HCT116 (cell line): Measurements from ENCODE around the gene MPP1. TPM values are rescaled to one million over a fixed set of nuclear protein-coding genes. Genes with fewer than 3 reads are reported as not detected.

Source experiments
- ATAC-seq: fragments of 200-7000 bp; cut with Tn5 transposase; 2 replicates; pipeline ENCODE4 v1.9.1; 2020; ENCODE audit warnings: mild to moderate bottlenecking, moderate library complexity
- BruUV-seq: library from RNA; stranded (reverse); fragments of 400-500 nt; replicated peaks from 2 replicates; lab custom pipeline; 2021; lab: Mats Ljungman, UMichigan
- CTCF ChIA-PET: fragments of 300-600 bp; sonication (Branson Sonifier 250); formaldehyde crosslinking; loops from one replicate; lab custom pipeline; 2021; ENCODE audit warnings: antibody characterized with exemption; lab: Charles Lee
- POLR2A ChIA-PET: fragments of 300-600, 350-600 bp; sonication (Branson Sonifier 250); formaldehyde crosslinking; loops from one replicate; lab custom pipeline; 2021; ENCODE audit warnings: antibody characterized with exemption; lab: Charles Lee
- RAD21 ChIA-PET, 2 experiments: fragments of 300-600 bp; sonication (Branson Sonifier 250); formaldehyde crosslinking; loops; one replicate each; lab custom pipeline; 2023; ENCODE audit warnings: low total read pairs in 2 of 2; ENCODE audit not compliant: uncharacterized antibody in 2 of 2, unreplicated experiment in 2 of 2, low non-redundant PET in 1 of 2; lab: Charles Lee
- DNase-seq: peaks from one replicate; pipeline ENCODE4 v3.0.0-alpha.2; 2010; ENCODE audit warnings: low read depth, low spot score
- H2AFZ ChIP-seq: fragments of 200-600 bp; shearing (Covaris generic), sonication (generic); 2 replicates; pipeline ENCODE4 v1.6.1; 2017; ENCODE audit warnings: low read depth, mixed run types, mixed read lengths, antibody characterized with exemption, low read length; ENCODE audit not compliant: poor library complexity, severe bottlenecking
- H3K27ac ChIP-seq: 2 replicates; pipeline ENCODE4 v1.5.1; 2012; ENCODE audit warnings: low read depth, low read length
- H3K27me3 ChIP-seq: fragments of 200-600 bp; sonication (generic); 2 replicates; pipeline ENCODE4 v1.6.1; 2016; ENCODE audit warnings: mixed run types, low read length, mixed read lengths; ENCODE audit not compliant: insufficient read depth
- H3K36me3 ChIP-seq, 2 experiments: fragments of 200-500 bp in 1 of 2; fragments of 200-600 bp in 1 of 2; sonication (Bioruptor generic) in 1 of 2; sonication (generic) in 1 of 2; 2 replicates each; pipeline versions ENCODE4 v1.5.1 to v1.6.1; 2014 to 2016; ENCODE audit warnings: low read length in 2 of 2, inconsistent platforms in 1 of 2, mixed read lengths in 1 of 2, mixed run types in 1 of 2; ENCODE audit not compliant: insufficient read depth in 2 of 2, control insufficient read depth in 1 of 2
- H3K4me1 ChIP-seq, 2 experiments: fragments of 200-600 bp in 1 of 2; sonication (generic) in 1 of 2; 2 replicates each; pipeline versions ENCODE4 v1.5.1 to v1.6.1; 2012 to 2017; ENCODE audit warnings: low read length in 2 of 2, inconsistent platforms in 1 of 2, mild to moderate bottlenecking in 1 of 2, mixed read lengths in 1 of 2, mixed run types in 1 of 2, moderate library complexity in 1 of 2; ENCODE audit not compliant: insufficient read depth in 2 of 2, control insufficient read depth in 1 of 2
- H3K4me2 ChIP-seq: fragments of 200-600 bp; sonication (generic); 2 replicates; pipeline ENCODE4 v1.6.1; 2017; ENCODE audit warnings: mixed run types, low read length, mixed read lengths
- H3K4me3 ChIP-seq, 2 experiments: fragments of 200-600 bp in 1 of 2; sonication (generic) in 1 of 2; replicated peaks in 1 of 2; 2 replicates each; pipeline ENCODE4 v1.5.1; 2011 to 2016; ENCODE audit warnings: low read length in 2 of 2, control low read depth in 1 of 2, low read depth in 1 of 2, mild to moderate bottlenecking in 1 of 2, mixed read lengths in 1 of 2, mixed run types in 1 of 2
- H3K79me2 ChIP-seq: fragments of 200-600 bp; sonication (generic); 2 replicates; pipeline ENCODE4 v1.6.1; 2017; ENCODE audit warnings: mild to moderate bottlenecking, mixed run types, low read length, moderate library complexity, mixed read lengths; ENCODE audit not compliant: insufficient read depth
- H3K9ac ChIP-seq: fragments of 200-600 bp; sonication (generic); 2 replicates; pipeline ENCODE4 v1.6.1; 2016; ENCODE audit warnings: low read length, mixed read lengths
- H3K9me2 ChIP-seq: fragments of 200-600 bp; sonication (generic), shearing (Covaris generic); 2 replicates; pipeline ENCODE4 v1.6.1; 2017; ENCODE audit warnings: mixed run types, mild to moderate bottlenecking, moderate library complexity; ENCODE audit not compliant: insufficient read depth
- H3K9me3 ChIP-seq, 2 experiments: fragments of 200-500 bp in 1 of 2; fragments of 200-600 bp in 1 of 2; sonication (Bioruptor generic) in 1 of 2; sonication (generic) in 1 of 2; 2 replicates each; pipeline ENCODE4 v1.6.1; 2014 to 2017; ENCODE audit warnings: low read length in 2 of 2, mixed read lengths in 2 of 2, inconsistent platforms in 1 of 2, low read depth in 1 of 2, mild to moderate bottlenecking in 1 of 2, mixed run types in 1 of 2, moderate library complexity in 1 of 2; ENCODE audit not compliant: control insufficient read depth in 1 of 2, insufficient read depth in 1 of 2
- H4K20me1 ChIP-seq: fragments of 200-600 bp; sonication (generic), shearing (Covaris generic); 2 replicates; pipeline ENCODE4 v1.6.1; 2017; ENCODE audit warnings: mixed run types, mild to moderate bottlenecking, moderate library complexity; ENCODE audit not compliant: insufficient read depth
- CEBPB ChIP-seq: IDR thresholded peaks from 2 replicates; pipeline ENCODE4 v1.6.1; 2012; ENCODE audit warnings: low read depth
- ELF1 ChIP-seq: IDR thresholded peaks from 2 replicates; pipeline ENCODE4 v1.6.1; 2012; ENCODE audit warnings: low read depth, borderline replicate concordance
- POLR2A ChIP-seq: IDR thresholded peaks from 2 replicates; pipeline ENCODE4 v1.7.0; 2011; ENCODE audit warnings: borderline replicate concordance; ENCODE audit not compliant: insufficient read depth, insufficient read length; ENCODE audit errors: extremely low read depth
- POLR2AphosphoS5 ChIP-seq: IDR thresholded peaks from 2 replicates; pipeline ENCODE4 v1.6.1; 2011; ENCODE audit warnings: mild to moderate bottlenecking, low read depth, low read length, moderate library complexity
- SIN3A ChIP-seq: IDR thresholded peaks from 2 replicates; pipeline ENCODE4 v1.6.1; 2012; ENCODE audit warnings: low read depth
- SP1 ChIP-seq: IDR thresholded peaks from 2 replicates; pipeline ENCODE4 v1.6.1; 2012; ENCODE audit warnings: low read depth
- SRF ChIP-seq: IDR thresholded peaks from 2 replicates; pipeline ENCODE4 v1.6.1; 2012; ENCODE audit warnings: low read depth
- TCF7L2 ChIP-seq: IDR thresholded peaks from 2 replicates; pipeline ENCODE4 v1.7.0; 2011; ENCODE audit warnings: borderline replicate concordance, inconsistent platforms; ENCODE audit not compliant: insufficient read depth, insufficient read length; ENCODE audit errors: extremely low read depth
- YY1 ChIP-seq: IDR thresholded peaks from 2 replicates; pipeline ENCODE4 v1.6.1; 2011; ENCODE audit warnings: low read length, low read depth, moderate library complexity, mild to moderate bottlenecking; ENCODE audit not compliant: insufficient replicate concordance; ENCODE audit errors: extremely low read depth
- ZNF274 ChIP-seq: fragments of 200-500 bp; sonication (Bioruptor generic); IDR thresholded peaks from 2 replicates; pipeline ENCODE4 v1.6.1; 2014; ENCODE audit warnings: mild to moderate bottlenecking, low read depth, low read length, inconsistent platforms
- intact Hi-C: fragments of 100-400 bp; cut with micrococcal nuclease; formaldehyde crosslinking; loops from 2 replicates; pipeline ENCODE4 v1.10.0; 2022
- total RNA-seq: library from RNA; stranded (reverse); gene quantifications from one replicate; pipeline ENCODE4 v1.2.1, GENCODE V29; 2021; ENCODE audit not compliant: unreplicated experiment
- TF ChIP-seq, protein P1 (sequence below): IDR thresholded peaks from 2 replicates; pipeline ENCODE4 v1.6.1; 2012
- TF ChIP-seq, protein P2 (sequence below): IDR thresholded peaks from 2 replicates; pipeline ENCODE4 v1.6.1; 2012
- TF ChIP-seq, protein P3 (sequence below), 3 experiments: fragments of 200-600 bp in 1 of 3; sonication (generic) in 1 of 3; IDR thresholded peaks in 2 of 3; conservative IDR thresholded peaks in 1 of 3; 2 replicates each; pipeline ENCODE4 v1.5.1; 2012 to 2017; ENCODE audit warnings: low read depth in 2 of 3, low read length in 2 of 3, antibody characterized with exemption in 1 of 3, borderline replicate concordance in 1 of 3, control low read depth in 1 of 3, mild to moderate bottlenecking in 1 of 3, mixed read lengths in 1 of 3, mixed run types in 1 of 3, moderate library complexity in 1 of 3; ENCODE audit not compliant: insufficient read depth in 1 of 3
- TF ChIP-seq, protein P4 (sequence below): IDR thresholded peaks from 2 replicates; pipeline ENCODE4 v1.6.1; 2012; ENCODE audit warnings: low read depth

Gene MPP1
- total RNA-seq, 1 experiment from 2014 or later: 13.1 TPM

DNA sequence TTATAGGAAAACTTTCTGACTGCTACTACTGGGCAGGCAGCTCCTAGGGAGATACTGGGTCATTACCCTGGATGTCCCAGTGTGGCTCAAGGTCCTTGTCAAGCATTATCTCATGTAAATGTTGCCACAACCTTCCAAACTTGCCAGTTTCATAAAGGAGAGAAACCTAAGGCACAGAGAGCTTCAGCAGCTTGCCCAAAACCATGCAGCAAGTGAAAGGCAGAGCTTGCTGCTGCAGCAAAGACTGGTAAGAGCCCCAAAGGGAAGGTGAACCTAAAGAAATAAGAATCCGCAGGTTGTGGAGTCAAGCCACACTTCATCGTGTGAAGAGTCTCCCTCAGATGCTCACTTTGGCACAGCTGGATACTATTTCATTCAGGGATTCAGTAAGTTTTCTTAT, 2.3 kb downstream of the MPP1 start:
- H3K36me3 ChIP-seq: no peaks in the 10 kb centered on the region
- H3K27me3 ChIP-seq: no peaks in the 10 kb centered on the region
- POLR2A ChIA-PET: no interaction called here
- no peak overlapping the region for H3K4me2 ChIP-seq
- TF ChIP-seq ELF1 (no peak), ZNF274 (no peak), CEBPB (no peak), SP1 (no peak), TCF7L2 (no peak)
- TF ChIP-seq, protein P1, sequence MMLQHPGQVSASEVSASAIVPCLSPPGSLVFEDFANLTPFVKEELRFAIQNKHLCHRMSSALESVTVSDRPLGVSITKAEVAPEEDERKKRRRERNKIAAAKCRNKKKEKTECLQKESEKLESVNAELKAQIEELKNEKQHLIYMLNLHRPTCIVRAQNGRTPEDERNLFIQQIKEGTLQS: no peak
- no peaks in the 10 kb centered on the region for H4K20me1 ChIP-seq
- H3K4me1 ChIP-seq: peaks cover 23 to 42% of the 10 kb centered on the region in 2 experiments
- DNase-seq (no peak), ATAC-seq (no peak)
- H3K9me2 ChIP-seq: no peaks in the 10 kb centered on the region
- CTCF ChIA-PET: no interaction called here
- H2AFZ ChIP-seq: no peak overlapping the region
- H3K9ac ChIP-seq: no peak overlapping the region
- no peaks in the 10 kb centered on the region for H3K79me2 ChIP-seq
- no peaks in the 10 kb centered on the region for H3K9me3 ChIP-seq
- RAD21 ChIA-PET: no interaction called here
- no peak overlapping the region for H3K27ac ChIP-seq
- H3K4me3 ChIP-seq: no peak overlapping the region
- intact Hi-C loops: no loop called here
- BruUV-seq: no TSS peak

GRCh38 chrX:154800478-154801210, 4.6 kb downstream of the MPP1 start:
- POLR2A ChIA-PET: no interaction called here
- CTCF ChIA-PET: no interaction called here
- Histone ChIP-seq H3K9me3 (no peaks in the 10 kb centered on the region), H3K4me2 (no peak overlapping the region), H3K27me3 (no peaks in the 10 kb centered on the region), H3K4me3 (no peak overlapping the region), H3K9ac (no peak overlapping the region), H3K27ac (no peak overlapping the region), H3K36me3 (no peaks in the 10 kb centered on the region), H3K9me2 (no peaks in the 10 kb centered on the region), H4K20me1 (no peaks in the 10 kb centered on the region), H3K79me2 (no peaks in the 10 kb centered on the region), H3K4me1 (peaks cover 32 to 54% of the 10 kb centered on the region in 2 experiments), H2AFZ (no peak overlapping the region)
- DNase-seq (no peak), ATAC-seq (no peak)
- RAD21 ChIA-PET: no interaction called here
- intact Hi-C loops: no loop called here
- BruUV-seq: no TSS peak
- no peak for TF ChIP-seq POLR2A
- TF ChIP-seq ZNF274: no peak
- no peak for TF ChIP-seq SIN3A
- TF ChIP-seq YY1: no peak
- TF ChIP-seq, protein P2, sequence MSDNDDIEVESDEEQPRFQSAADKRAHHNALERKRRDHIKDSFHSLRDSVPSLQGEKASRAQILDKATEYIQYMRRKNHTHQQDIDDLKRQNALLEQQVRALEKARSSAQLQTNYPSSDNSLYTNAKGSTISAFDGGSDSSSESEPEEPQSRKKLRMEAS: no peak
- no peak for TF ChIP-seq POLR2AphosphoS5
- no peak for TF ChIP-seq CEBPB
- no peak for TF ChIP-seq SP1
- no peak for TF ChIP-seq SRF
- TF ChIP-seq, protein P3, sequence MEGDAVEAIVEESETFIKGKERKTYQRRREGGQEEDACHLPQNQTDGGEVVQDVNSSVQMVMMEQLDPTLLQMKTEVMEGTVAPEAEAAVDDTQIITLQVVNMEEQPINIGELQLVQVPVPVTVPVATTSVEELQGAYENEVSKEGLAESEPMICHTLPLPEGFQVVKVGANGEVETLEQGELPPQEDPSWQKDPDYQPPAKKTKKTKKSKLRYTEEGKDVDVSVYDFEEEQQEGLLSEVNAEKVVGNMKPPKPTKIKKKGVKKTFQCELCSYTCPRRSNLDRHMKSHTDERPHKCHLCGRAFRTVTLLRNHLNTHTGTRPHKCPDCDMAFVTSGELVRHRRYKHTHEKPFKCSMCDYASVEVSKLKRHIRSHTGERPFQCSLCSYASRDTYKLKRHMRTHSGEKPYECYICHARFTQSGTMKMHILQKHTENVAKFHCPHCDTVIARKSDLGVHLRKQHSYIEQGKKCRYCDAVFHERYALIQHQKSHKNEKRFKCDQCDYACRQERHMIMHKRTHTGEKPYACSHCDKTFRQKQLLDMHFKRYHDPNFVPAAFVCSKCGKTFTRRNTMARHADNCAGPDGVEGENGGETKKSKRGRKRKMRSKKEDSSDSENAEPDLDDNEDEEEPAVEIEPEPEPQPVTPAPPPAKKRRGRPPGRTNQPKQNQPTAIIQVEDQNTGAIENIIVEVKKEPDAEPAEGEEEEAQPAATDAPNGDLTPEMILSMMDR (IDR thresholded peaks at IDR 0.05 in 2 of 3, conservative IDR thresholded peaks at IDR 0.05 in 1 of 3; ENCODE audit: borderline replicate concordance in 1 of 3, insufficient read depth in 1 of 3, low read depth in 2 of 3, low read length in 2 of 3): no peak
- TF ChIP-seq, protein P4, sequence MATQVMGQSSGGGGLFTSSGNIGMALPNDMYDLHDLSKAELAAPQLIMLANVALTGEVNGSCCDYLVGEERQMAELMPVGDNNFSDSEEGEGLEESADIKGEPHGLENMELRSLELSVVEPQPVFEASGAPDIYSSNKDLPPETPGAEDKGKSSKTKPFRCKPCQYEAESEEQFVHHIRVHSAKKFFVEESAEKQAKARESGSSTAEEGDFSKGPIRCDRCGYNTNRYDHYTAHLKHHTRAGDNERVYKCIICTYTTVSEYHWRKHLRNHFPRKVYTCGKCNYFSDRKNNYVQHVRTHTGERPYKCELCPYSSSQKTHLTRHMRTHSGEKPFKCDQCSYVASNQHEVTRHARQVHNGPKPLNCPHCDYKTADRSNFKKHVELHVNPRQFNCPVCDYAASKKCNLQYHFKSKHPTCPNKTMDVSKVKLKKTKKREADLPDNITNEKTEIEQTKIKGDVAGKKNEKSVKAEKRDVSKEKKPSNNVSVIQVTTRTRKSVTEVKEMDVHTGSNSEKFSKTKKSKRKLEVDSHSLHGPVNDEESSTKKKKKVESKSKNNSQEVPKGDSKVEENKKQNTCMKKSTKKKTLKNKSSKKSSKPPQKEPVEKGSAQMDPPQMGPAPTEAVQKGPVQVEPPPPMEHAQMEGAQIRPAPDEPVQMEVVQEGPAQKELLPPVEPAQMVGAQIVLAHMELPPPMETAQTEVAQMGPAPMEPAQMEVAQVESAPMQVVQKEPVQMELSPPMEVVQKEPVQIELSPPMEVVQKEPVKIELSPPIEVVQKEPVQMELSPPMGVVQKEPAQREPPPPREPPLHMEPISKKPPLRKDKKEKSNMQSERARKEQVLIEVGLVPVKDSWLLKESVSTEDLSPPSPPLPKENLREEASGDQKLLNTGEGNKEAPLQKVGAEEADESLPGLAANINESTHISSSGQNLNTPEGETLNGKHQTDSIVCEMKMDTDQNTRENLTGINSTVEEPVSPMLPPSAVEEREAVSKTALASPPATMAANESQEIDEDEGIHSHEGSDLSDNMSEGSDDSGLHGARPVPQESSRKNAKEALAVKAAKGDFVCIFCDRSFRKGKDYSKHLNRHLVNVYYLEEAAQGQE: no peak
